Gastroesophageal sphincter (tissue), 3 donors: ENCODE data around the gene PAK1IP1.

Source experiments
- POLR2A ChIP-seq, 2 donors: fragments of 450-650 bp; IDR thresholded peaks; one replicate each; pipeline ENCODE4 v1.6.1; 2017; ENCODE audit warnings: antibody characterized with exemption in 2 of 2, mild to moderate bottlenecking in 2 of 2, moderate library complexity in 1 of 2
- TF ChIP-seq, protein P1 (sequence below), 4 experiments: fragments of 200-600 bp in 2 of 4; fragments of 450-650 bp in 2 of 4; sonication (generic) in 1 of 4; IDR thresholded peaks; one replicate each; pipeline ENCODE4 v1.5.1; 2017 to 2019; ENCODE audit warnings: antibody characterized with exemption in 4 of 4, mild to moderate bottlenecking in 2 of 4, moderate library complexity in 2 of 4

GRCh38 chr6:10721850-10722569 is 27.2 kb downstream of the PAK1IP1 start:
- TF ChIP-seq, protein P1, sequence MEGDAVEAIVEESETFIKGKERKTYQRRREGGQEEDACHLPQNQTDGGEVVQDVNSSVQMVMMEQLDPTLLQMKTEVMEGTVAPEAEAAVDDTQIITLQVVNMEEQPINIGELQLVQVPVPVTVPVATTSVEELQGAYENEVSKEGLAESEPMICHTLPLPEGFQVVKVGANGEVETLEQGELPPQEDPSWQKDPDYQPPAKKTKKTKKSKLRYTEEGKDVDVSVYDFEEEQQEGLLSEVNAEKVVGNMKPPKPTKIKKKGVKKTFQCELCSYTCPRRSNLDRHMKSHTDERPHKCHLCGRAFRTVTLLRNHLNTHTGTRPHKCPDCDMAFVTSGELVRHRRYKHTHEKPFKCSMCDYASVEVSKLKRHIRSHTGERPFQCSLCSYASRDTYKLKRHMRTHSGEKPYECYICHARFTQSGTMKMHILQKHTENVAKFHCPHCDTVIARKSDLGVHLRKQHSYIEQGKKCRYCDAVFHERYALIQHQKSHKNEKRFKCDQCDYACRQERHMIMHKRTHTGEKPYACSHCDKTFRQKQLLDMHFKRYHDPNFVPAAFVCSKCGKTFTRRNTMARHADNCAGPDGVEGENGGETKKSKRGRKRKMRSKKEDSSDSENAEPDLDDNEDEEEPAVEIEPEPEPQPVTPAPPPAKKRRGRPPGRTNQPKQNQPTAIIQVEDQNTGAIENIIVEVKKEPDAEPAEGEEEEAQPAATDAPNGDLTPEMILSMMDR (IDR thresholded peaks at IDR 0.05) = no peak
- TF ChIP-seq POLR2A (IDR thresholded peaks at IDR 0.05) = no peak
